Putamen (tissue), 1 donor: ENCODE results near the gene NTM.

Source experiments
- DNase-seq: peaks from one replicate; pipeline ENCODE4 v3.0.0-alpha.2; 2016; ENCODE audit warnings: low spot score

Gene NTM

DNA sequence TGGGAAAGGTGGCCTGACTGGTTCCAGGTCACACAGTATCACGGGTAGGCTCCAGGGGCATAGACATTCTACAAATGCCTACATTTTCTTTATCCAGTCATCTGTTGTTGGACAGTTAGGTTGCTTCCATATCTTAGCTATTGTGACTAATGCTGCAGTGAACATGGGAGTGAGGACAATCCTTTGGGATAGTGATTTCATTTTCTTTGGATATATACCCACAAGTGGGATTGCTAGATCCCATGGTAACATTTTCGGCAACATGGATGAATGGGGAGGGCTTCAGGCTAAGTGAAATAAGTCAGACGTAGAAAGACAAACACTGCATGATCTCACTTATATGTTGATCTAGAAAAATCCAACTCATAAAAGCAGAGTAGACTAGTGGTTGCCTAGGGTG, 744.3 kb downstream of the NTM start:
- no peak for DNase-seq

DNA sequence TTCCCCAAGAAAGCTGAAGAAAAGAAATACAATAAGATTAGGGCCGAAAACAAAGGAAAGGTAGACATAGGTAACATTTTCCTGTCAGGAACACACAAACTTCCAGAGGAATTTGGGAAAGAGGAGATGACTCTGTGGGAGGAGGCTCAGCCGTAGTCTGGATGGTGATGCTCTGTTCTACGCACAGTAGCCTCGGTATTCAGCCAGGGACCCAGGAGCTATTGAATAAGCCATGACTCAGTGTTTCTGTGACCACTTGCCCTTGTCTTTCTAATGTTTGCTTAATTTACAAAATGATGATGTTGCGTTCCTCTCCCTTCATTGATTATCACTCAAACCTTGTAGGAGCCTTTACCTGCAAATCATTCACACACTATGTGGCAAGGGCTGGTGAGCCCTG, 745.0 kb downstream of the NTM start:
- no peak for DNase-seq

DNA sequence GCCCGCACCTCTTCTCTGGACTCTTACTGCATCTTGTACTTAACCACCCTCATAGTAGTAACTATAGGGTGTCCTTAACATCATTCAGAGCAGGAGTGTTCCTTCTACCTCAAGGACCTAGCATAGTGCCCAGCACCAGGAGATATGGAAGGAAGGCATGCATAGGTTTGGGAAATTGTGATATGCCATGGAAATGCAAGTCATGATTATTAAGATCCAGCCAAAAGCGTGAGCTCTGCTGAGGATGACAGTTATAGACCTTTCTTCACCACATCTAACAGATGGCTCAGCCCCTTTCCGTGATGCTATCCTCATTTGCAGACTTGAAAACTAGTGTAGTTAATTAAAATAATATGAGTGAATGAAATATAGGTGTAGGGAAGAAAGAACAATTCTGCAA, 746.1 kb downstream of the NTM start:
- no peak for DNase-seq

DNA sequence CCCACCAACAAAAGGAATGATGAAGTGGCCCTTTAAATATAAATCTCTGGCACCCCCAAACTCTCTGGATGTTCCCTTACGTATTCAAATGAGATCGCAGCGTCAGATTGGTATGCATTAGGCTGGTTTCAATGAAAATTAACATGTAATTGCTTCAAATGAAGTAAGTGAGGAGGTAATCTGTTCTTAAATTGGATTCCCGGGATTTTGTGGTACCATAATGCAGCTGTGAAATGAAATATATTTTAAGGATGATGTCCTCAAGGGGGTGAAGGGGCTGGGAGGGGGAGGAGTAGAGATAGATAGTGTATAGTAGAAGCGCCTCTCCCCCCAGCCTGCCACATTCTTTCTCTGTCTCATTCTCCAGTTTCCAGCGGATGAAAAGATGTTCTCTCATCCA, 748.2 kb downstream of the NTM start:
- DNase-seq: no peak

DNA sequence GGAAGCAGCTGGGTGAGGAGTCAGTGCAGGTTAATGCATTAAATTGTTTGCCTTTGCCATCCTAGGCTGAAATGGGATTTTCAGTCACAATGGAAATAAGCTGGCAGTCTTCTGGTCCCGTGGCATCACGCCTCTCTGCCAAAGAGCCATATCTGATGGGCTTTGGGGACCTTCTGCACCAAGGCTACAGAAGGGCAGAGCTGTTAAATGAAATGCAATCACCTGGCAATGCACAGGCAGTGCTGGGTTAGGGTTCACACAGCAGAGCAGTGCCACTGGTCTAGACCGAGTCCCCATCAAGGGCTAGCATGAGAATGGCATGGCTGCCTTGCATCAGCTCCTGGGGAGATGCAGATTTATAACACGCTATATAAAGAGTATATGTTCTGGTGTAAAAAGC, 749.2 kb downstream of the NTM start:
- DNase-seq: no peak

DNA sequence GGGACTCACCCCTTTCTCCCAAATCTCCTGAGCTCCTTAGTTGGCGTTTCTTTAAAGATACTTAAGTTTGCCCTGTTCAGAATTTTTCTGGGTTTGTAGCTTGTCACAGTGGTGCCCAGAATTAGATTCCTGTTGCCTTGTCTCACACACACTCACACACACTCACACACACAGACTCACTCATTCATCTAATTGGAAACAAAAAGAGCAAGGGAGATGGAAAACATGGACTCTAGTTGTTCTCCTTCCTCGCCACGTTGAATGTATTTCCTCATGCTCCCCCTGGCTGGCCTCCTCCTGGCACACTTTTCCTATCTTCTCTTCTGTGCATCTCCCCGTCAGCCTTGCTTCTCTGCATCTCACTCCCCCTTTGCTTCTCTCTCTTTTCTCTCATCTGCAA, 752.3 kb downstream of the NTM start:
- no peak for DNase-seq

DNA sequence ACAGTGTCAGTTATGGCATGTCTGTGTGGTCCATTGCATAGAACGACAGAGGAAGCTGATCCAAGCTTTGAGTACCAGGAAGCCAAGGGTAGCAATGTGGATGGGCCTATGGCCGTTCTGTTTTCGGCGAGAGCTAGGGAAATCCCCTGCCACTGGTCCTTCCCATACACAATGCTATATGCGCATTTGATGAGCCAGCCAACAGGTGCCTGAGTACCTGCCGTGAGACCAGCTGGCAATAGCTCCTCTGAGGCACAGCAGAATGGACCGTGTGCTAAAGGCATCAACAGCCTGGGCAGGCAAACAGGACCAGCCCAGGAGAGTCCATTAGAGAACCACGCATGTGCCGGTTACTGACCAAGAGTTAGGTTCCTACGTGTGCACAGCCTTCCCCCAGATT, 753.0 kb downstream of the NTM start:
- DNase-seq: no peak

DNA sequence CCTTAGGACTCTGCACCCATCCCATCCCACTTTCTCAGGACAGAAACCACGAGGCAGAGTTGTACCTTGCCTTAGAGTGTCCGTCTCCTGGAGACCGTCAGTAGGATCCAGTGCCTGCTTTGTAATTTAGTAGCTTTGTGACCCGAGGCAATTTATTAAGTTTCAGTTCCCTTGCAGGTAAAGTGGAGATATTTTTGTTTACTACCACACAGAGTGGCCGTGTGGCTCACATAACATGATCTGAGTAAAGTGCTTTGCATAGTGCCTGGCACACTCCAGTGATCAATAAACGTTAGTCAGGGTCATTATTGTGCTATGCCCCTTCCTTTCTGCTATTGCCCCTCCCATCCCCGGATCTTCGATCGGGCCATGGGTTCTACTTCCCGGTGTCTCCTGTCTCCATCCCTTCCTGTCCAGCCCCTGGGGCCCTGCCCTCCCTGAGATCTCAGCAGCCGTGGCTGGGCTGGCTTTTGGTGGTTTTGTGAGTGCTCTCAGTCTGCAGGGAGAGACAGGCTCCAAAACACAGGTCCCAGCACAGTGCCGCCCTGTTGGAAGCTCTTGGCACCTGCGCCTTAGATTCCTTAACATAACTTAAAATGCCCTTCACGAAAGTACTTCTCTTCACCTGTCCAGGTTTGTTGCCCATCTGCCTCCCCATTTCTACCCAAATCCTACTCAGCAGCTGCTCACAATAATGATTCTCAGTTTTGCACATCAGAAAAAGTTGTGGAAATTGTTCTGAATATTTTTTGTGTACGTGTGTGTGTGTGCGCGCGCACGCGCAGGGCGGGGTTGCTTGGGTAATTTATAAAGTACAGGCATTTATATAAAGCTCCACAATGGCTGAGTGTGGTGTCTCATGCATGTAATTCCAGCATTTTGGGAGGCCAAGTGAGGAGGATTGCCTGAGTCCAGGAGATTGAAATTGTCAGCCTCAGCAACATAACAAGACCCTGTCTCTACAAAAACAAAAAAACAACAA, 753.7 kb downstream of the NTM start:
- no peak for DNase-seq

DNA sequence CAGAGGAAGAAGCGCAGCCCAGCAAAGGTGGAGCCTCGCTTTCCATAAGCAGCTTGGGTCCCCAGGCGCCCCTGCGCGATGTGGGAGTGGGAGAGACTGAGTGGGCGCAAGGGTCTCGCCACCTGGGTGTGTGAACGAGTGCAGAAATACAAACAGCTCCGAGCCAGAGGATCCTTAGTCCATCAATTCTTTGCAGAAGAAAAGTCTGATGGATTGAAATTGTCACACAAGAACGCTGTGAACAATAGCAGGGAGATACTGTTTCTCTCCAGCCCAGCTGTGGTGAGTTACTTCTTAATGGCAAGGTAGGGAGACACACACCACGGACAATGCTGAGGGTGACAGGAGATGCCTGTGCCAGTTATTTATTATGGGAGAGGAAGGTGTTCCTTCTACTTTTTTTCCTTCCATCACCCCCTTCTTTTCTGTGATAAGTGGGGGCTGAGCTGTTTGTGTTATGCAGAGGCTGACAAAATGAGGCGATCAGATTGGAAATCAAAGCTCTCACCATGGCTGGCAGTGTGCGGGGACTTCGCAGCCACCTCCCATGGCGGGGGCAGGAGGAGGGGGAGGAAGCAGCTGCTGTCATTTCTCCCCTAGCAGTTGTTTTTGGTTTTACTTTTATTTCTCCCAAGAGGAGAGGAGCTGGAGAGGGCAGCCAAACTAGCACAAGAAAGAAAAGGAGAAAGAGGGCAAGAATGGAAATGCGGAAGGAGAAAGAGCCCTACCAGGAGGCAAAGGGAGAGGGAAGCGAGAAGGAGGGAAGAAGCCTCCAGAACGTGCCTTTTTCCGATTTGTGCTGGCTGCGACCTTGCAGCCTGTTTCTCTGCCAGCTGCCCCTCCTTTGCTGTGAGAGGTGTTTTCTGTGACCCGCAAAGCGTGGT, 755.8 kb downstream of the NTM start:
- peak; percentile 50 for DNase-seq

DNA sequence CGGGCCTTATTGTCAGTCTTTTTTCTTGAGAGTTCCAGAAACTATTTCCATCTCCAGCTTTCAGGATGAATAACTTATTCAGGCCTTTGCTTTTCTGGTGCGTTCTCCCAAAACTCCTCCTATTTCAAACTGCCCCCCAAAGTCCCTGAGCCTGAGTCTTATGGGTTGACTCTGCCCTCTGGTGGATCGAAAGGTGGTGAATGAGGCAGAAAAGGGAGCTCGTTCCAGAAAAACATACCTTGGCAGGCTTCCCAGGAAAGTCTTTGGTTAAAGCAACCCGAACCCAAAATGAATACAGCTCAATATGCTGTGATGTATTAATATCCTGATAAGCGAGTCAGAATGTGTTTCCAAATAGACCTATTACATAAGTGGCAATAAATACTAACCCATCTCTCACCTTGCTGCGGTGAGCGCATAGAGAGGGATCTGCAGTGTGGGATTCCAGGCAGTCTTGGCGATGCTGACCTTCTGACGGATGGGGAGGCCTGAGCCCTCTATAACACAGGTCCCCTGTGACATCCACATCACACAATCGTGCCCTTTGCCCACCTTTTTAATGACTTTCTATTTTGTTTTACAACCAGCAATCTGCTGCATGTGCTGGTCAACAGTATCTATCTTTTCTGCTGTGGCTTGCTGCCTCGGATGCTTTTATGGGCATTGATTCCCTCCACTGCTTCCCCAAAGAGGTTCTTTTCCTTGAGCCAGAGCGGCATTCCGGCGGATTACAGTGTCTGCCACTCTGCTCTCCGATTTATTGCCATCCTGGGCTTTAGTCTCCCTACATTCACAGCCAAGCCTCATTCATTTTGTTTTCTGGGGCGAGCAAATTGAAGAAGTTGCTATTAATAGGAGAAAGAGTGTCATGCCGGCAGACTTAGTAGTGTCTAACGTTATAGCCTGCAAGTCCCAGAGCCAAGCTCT, 756.8 kb downstream of the NTM start:
- peak; percentile 84 for DNase-seq

DNA sequence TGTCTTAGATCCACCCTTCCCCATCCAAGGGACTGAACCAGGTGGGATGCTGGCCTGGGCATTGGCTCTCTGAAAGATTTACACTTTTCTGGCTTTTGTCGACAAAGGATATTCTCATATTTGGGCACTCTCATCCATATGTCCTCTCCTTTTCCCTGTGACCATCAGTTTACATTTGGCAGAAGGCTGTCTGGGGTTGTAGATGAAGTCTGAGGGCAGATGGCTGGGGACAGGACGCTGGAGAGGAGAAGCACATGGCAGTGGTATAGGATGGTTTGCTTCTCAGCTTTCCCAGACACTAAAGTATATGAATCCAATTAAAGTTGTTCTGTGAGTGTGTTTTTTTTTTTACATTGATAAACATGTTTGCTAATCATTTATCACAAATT, 757.5 kb downstream of the NTM start:
- DNase-seq: no peak

DNA sequence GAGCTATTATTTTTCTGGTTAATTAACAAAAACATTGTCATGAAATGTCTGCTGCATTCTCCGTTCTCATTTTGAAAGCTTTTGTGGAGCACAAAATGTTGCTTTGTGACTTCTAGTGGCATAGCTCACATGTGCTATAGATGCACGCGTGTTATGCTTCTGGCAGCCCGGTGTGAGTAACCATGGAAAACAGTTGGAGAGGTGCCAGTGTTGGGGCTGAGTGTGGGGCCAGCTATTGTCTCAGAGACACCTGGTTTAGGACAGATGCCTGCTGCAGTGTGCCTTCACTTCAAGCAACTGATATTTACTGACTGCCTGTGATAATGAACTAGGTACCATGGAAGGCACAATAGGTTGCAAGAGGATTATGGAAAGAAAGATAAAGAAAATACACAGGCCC, 760.6 kb downstream of the NTM start:
- DNase-seq: no peak

DNA sequence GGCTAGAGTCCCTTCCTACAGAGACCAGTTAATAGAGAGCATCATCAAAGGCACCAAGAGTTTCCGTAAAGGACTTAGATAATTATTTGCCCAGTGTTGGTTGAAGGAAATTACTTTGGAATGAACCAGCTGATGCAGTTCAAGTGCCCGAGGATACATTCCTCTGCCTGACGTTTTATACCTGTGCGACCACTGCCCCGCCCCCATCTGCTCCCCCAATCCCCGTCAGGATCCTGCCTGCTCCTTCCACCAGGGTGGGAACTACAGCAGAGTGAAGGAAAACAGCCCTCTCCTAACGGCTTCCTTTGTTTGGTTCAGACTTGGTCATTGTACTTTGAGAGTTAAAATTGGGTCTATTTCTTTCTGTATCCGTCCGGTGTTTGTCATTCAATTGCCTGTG, 761.5 kb downstream of the NTM start:
- DNase-seq: no peak

DNA sequence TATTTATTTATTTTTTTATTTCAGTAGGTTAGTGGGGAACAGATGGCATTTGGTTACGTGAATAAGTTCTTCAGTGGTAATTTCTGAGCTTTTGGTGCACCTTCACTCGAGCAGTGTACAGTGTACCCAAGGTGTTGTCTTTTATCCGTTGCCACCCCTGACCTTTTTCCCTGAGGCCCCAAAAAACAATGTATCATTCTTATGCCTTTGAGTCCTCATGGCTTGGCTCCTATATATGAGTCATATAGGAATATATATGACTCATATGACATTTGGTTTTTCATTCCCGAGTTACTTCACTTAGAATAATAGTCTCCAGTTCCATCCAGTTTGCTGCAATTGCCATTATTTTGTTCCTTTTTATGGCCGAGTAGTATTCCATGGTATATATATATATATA, 763.9 kb downstream of the NTM start:
- no peak for DNase-seq

DNA sequence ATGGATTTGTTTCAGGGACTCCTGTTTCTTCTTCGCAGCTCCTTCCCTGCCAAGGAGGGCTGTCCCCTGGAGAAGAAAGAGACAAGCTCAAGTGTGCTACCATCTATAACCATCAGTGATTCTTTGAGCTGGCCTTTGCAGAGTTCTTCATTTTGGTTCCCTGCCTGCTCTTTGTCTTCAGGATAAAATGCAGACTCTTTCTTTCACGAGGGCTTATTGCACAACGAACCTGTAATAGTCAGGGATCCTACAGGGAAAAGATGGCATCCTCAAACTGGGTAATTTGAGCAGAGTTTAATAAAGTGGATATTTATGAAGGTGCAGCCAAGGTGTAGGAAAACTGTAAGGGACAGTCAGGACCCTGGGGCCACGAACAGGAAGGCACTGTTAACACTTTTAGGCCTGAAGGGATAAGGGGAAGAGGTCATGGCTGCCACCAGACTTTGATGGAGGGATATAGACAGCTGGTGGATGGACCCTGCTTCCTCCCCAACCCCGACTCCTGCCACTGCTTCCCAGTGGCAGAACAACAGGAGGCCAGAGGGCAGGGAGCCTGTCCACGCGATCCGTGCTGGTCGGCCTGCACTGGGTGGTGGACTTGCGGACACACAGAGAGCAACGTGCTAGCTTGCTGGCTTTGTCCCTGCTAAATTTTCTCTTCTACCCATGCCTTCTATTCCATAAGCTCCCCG, 767.0 kb downstream of the NTM start:
- DNase-seq: no peak

DNA sequence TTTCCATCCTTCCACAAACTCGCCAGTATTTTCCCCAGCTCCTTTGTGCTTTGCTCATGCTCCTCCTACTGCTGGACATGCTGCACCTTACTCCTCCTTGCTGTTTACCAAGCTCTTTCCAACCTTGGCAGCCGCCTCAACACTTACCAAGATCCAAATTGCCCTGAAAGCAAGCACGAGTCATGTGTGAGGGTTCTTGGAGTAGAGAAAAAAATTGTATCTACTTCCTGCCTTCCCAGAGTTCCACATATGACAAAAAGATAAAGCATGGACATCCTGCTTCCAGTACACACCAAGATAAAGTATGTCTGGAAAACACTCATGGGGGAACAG, 767.5 kb downstream of the NTM start:
- DNase-seq: no peak

DNA sequence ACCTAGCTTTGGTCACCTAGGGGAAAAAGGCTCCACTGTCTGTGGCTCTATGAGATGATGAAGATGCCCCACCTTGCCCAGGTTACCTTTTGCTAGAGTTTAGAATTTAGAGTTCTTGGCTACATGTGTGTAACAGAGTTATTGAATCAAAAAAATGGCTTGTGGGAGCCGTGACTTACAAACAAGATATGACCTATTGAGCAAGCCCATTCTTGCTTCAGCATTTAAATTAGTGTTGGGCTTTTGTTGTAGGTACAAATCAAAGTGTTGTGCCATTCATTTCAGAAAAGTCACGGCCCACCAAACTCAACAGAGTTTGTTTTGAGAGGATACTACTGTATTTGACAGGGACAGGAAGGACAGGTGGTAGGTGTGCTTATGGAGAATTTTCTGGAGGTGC, 768.8 kb downstream of the NTM start:
- DNase-seq: no peak

DNA sequence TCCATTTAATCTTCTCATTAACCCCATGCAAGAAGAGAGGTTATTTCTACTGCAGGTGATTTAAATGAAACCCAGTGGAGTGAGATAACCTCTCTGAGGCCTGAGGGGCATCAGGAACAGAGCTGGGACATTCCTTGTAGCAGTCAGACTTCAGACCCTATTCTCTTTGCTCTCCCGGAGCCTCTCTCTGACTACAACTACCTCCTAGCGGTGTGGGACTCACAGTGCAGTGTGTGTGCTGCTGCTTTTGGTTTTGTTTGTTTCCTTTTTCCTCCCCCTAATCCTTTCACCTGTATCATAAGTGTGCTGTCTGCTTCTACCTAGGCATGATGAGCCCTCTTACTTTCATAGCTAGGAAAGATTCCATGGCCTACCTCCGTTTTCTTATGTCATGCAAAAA, 769.6 kb downstream of the NTM start:
- DNase-seq: no peak

DNA sequence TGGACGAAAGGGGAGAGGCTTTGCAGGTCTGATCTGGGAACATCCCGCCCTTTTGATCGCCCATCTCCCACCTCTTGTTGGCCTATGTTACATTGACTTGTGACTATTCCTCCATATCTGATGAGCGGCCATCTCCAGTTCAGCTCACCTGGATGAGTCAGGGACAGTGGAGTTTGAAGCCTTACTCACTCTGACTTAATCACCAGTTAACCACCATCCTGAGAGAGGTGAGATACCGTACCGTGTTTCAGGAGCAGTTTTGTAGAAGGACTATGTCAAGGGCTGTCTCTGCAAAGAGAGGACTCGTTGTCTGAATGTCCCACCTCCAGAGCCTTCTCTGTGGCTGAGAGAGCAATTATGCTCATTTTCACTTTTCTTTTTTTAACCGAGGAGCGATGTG, 771.7 kb downstream of the NTM start:
- no peak for DNase-seq

DNA sequence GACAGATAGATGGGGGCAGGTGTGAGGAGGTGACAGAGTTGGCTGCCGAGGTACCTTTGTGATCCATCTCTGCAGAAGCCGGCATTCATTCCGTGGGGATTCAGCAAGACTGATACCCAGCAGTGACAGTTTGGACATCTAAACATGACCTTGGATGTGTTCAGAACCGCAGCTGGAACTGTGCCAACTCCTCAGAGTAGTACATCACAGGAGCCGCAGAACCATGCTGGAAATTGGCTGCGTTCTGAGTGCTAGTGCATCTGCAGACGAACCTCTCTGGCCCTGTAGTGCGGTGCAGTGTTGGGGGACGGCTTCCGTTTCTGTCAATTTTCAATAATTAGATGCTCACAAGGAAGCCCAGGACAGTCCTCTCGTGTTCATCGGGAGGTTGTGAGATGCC, 772.1 kb downstream of the NTM start:
- DNase-seq: no peak

DNA sequence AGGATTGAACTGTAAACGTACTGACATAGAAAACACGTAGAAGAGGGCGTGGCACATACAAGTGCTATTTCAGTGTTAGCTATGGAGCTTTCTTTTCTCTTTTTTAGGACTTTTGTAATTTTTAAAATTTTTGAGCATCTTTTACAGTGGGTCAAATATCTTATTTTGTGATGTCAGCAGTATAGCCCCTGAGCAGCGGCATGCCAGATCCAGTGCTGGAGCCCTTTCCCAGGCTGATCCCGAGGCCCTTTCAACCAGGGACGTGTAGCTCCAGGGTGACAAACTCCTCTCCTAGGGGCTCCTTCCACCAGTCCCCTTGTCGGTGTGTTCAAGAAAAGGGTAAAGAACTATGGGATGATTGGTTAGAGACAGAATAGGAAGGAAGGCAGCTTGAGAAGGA, 777.0 kb downstream of the NTM start:
- DNase-seq: no peak

DNA sequence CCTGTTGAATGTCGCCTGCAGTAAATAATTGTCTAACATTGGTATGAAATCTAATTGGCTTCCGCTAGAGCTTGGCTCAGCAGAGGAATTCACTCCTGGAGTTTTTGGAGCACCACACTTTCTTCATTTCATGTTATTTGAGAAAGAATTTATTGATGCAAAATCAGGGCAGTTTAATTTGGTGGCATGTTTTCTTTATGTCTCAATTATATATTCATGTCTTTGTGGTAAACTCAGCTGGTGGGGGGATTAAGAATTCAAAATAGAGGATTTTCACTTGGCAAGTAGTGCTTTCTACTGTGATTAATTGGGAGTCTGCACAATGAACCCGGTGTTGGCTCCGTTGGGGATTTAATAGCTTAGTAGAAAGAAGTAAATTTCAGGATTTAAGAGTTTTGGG, 784.4 kb downstream of the NTM start:
- DNase-seq: no peak
